H1 (cell line): Measurements from ENCODE around the gene CRTAC1. TPM values are rescaled to one million over a fixed set of nuclear protein-coding genes. Genes with fewer than 3 reads are reported as not detected.

ENCODE experiments used
- CTCF ChIA-PET: fragments of 300-600 bp; sonication (Branson Sonifier 250); formaldehyde crosslinking; loops from one replicate; lab custom pipeline; 2021; ENCODE audit not compliant: partially characterized antibody; lab: Charles Lee
- POLR2A ChIA-PET: fragments of 300-600 bp; sonication (Branson Sonifier 250); formaldehyde crosslinking; loops from one replicate; lab custom pipeline; 2021; ENCODE audit warnings: inconsistent platforms; ENCODE audit not compliant: partially characterized antibody; lab: Charles Lee
- DNase-seq, 2 experiments: peaks; one replicate each; pipeline versions ENCODE4 v3.0.0 to v3.0.0-alpha.2; 2010 to 2022; ENCODE audit warnings: low spot score in 2 of 2, low read depth in 1 of 2, mixed read lengths in 1 of 2
- FAIRE-seq: peaks from 2 replicates; lab custom pipeline; 2011; peaks lifted over from hg19 to GRCh38; lab: Jason Lieb, UNC
- H2AFZ ChIP-seq: 2 replicates; pipeline ENCODE4 v1.8.1; 2012; ENCODE audit warnings: low read length, inconsistent platforms
- H2AK5ac ChIP-seq: 2 replicates; pipeline ENCODE4 v1.6.1; 2013; ENCODE audit warnings: low read depth, low read length
- H2BK120ac ChIP-seq: replicated peaks from 2 replicates; pipeline ENCODE3; 2013; ENCODE audit warnings: low read depth, low read length, inconsistent platforms
- H2BK12ac ChIP-seq: 2 replicates; pipeline ENCODE4 v1.6.1; 2013; ENCODE audit warnings: low read depth, low read length
- H2BK15ac ChIP-seq: 2 replicates; pipeline ENCODE4 v1.6.1; 2013; ENCODE audit warnings: low read length
- H2BK20ac ChIP-seq: 2 replicates; pipeline ENCODE4 v1.6.1; 2013; ENCODE audit warnings: low read length
- H2BK5ac ChIP-seq: 2 replicates; pipeline ENCODE4 v1.6.1; 2013; ENCODE audit warnings: low read depth, low read length
- H3K14ac ChIP-seq: 2 replicates; pipeline ENCODE4 v1.6.1; 2013; ENCODE audit warnings: inconsistent platforms; ENCODE audit not compliant: insufficient read length
- H3K18ac ChIP-seq: 2 replicates; pipeline ENCODE4 v1.6.1; 2013; ENCODE audit warnings: low read length; ENCODE audit errors: extremely low read depth
- H3K23ac ChIP-seq: 2 replicates; pipeline ENCODE4 v1.6.1; 2013; ENCODE audit warnings: inconsistent platforms; ENCODE audit not compliant: insufficient read length
- H3K23me2 ChIP-seq: 2 replicates; pipeline ENCODE4 v1.6.1; 2013; ENCODE audit warnings: low read depth, low read length
- H3K27ac ChIP-seq: 2 replicates; pipeline ENCODE4 v1.6.1; 2011; ENCODE audit warnings: low read depth, low read length, inconsistent platforms
- H3K27me3 ChIP-seq, 4 experiments: replicated peaks in 1 of 4; 1 replicate in 1 of 4; 2 replicates in 3 of 4; pipeline versions ENCODE4 v1.6.1 to v1.8.1; 2011 to 2013; ENCODE audit warnings: low read length in 3 of 4, mild to moderate bottlenecking in 3 of 4, inconsistent platforms in 2 of 4, mixed read lengths in 2 of 4, moderate library complexity in 1 of 4; ENCODE audit not compliant: control insufficient read depth in 3 of 4, insufficient read depth in 3 of 4; ENCODE audit errors: extremely low read depth in 1 of 4
- H3K36me3 ChIP-seq, 4 experiments: 2 replicates each; pipeline versions ENCODE4 v1.6.1 to v1.8.1; 2011 to 2013; ENCODE audit warnings: mild to moderate bottlenecking in 4 of 4, low read length in 3 of 4, moderate library complexity in 2 of 4, control low read depth in 1 of 4, inconsistent platforms in 1 of 4; ENCODE audit not compliant: insufficient read depth in 4 of 4, control insufficient read depth in 2 of 4
- H3K4ac ChIP-seq: replicated peaks from 2 replicates; pipeline ENCODE3; 2013; ENCODE audit warnings: low read length, low read depth, mixed read lengths, inconsistent platforms; ENCODE audit not compliant: insufficient read length
- H3K4me1 ChIP-seq, 4 experiments: replicated peaks in 1 of 4; 1 replicate in 1 of 4; 2 replicates in 3 of 4; pipeline versions ENCODE4 v1.6.1 to v1.8.1; 2011 to 2013; ENCODE audit warnings: low read length in 3 of 4, inconsistent platforms in 2 of 4, mixed read lengths in 1 of 4; ENCODE audit not compliant: insufficient read depth in 4 of 4, control insufficient read depth in 3 of 4
- H3K4me2 ChIP-seq, 2 experiments: 2 replicates each; pipeline versions ENCODE4 v1.6.1 to v1.8.1; 2011 to 2013; ENCODE audit warnings: low read depth in 2 of 2, low read length in 2 of 2, control low read depth in 1 of 2, inconsistent platforms in 1 of 2, mild to moderate bottlenecking in 1 of 2; ENCODE audit not compliant: insufficient read depth in 1 of 2
- H3K4me3 ChIP-seq, 4 experiments: fragments of 200-600, 300-600 bp in 1 of 4; sonication (generic), shearing (Covaris generic), sonication (Bioruptor Twin) in 1 of 4; 2 replicates each; pipeline versions ENCODE4 v1.5.1 to v1.8.1; 2011 to 2016; ENCODE audit warnings: low read length in 4 of 4, low read depth in 3 of 4, control low read depth in 2 of 4, inconsistent platforms in 2 of 4, mild to moderate bottlenecking in 2 of 4, mixed read lengths in 1 of 4, moderate library complexity in 1 of 4; ENCODE audit not compliant: insufficient read depth in 2 of 4; ENCODE audit errors: extremely low read depth in 1 of 4
- H3K56ac ChIP-seq: replicated peaks from 2 replicates; pipeline ENCODE3; 2013; ENCODE audit warnings: low read depth, mild to moderate bottlenecking, mixed read lengths, low read length, inconsistent platforms; ENCODE audit not compliant: insufficient read length
- H3K79me1 ChIP-seq: 2 replicates; pipeline ENCODE4 v1.6.1; 2013; ENCODE audit warnings: low read depth, low read length, control low read depth
- H3K79me2 ChIP-seq, 2 experiments: 2 replicates each; pipeline versions ENCODE4 v1.6.1 to v1.8.1; 2012 to 2013; ENCODE audit warnings: low read length in 2 of 2, mild to moderate bottlenecking in 2 of 2, inconsistent platforms in 1 of 2; ENCODE audit not compliant: insufficient read depth in 2 of 2, control insufficient read depth in 1 of 2
- H3K9ac ChIP-seq, 4 experiments: replicated peaks in 1 of 4; 1 replicate in 1 of 4; 2 replicates in 3 of 4; pipeline versions ENCODE4 v1.6.1 to v1.8.1; 2011 to 2013; ENCODE audit warnings: low read depth in 3 of 4, low read length in 3 of 4, control low read depth in 2 of 4, mild to moderate bottlenecking in 2 of 4, moderate library complexity in 2 of 4, inconsistent platforms in 1 of 4; ENCODE audit errors: extremely low read depth in 1 of 4
- H3K9me3 ChIP-seq, 2 experiments: 2 replicates each; pipeline versions ENCODE4 v1.6.1 to v1.8.1; 2012 to 2013; ENCODE audit warnings: mild to moderate bottlenecking in 2 of 2, moderate library complexity in 2 of 2, control low read depth in 1 of 2, inconsistent platforms in 1 of 2, low read depth in 1 of 2, low read length in 1 of 2, mixed read lengths in 1 of 2; ENCODE audit not compliant: insufficient read depth in 2 of 2
- H4K20me1 ChIP-seq, 2 experiments: replicated peaks in 1 of 2; 2 replicates each; pipeline versions ENCODE3 to v1.8.1; 2011 to 2013; ENCODE audit warnings: inconsistent platforms in 2 of 2, low read length in 2 of 2, mild to moderate bottlenecking in 1 of 2; ENCODE audit not compliant: insufficient read depth in 2 of 2, control insufficient read depth in 1 of 2
- H4K5ac ChIP-seq: 2 replicates; pipeline ENCODE4 v1.6.1; 2013; ENCODE audit warnings: low read length, low read depth, mixed read lengths, inconsistent platforms; ENCODE audit not compliant: insufficient read length
- H4K8ac ChIP-seq: 2 replicates; pipeline ENCODE4 v1.8.0; 2013; ENCODE audit warnings: mild to moderate bottlenecking, moderate library complexity, low read length, inconsistent platforms; ENCODE audit not compliant: insufficient read depth; ENCODE audit errors: extremely low read depth
- H4K91ac ChIP-seq: replicated peaks from 2 replicates; pipeline ENCODE3; 2013; ENCODE audit warnings: low read length, mixed read lengths, inconsistent platforms; ENCODE audit not compliant: insufficient read length
- CBX5 ChIP-seq: fragments of 300-800, 300-1000 bp; sonication (generic); IDR thresholded peaks from 2 replicates; pipeline ENCODE4 v1.7.1; 2016; ENCODE audit warnings: antibody characterized with exemption, low read length, low read depth
- HDAC6 ChIP-seq: IDR thresholded peaks from one replicate; pipeline ENCODE4 v1.7.1; 2012; ENCODE audit warnings: low read depth, mild to moderate bottlenecking, inconsistent platforms, low read length, moderate library complexity
- NANOG ChIP-seq: IDR thresholded peaks from 2 replicates; pipeline ENCODE4 v1.6.1; 2011; ENCODE audit warnings: low read length, low read depth, mild to moderate bottlenecking, inconsistent platforms; ENCODE audit not compliant: insufficient read depth, poor library complexity, severe bottlenecking
- NRF1 ChIP-seq: IDR thresholded peaks from 2 replicates; pipeline ENCODE4 v1.6.1; 2011; ENCODE audit warnings: mild to moderate bottlenecking, low read depth, low read length, improper control_type of control experiment
- RAD21 ChIP-seq, 2 experiments: IDR thresholded peaks in 1 of 2; conservative IDR thresholded peaks in 1 of 2; 2 replicates each; pipeline ENCODE4 v1.6.1; 2011; ENCODE audit warnings: low read depth in 2 of 2, low read length in 2 of 2, improper control_type of control experiment in 1 of 2, inconsistent platforms in 1 of 2, mild to moderate bottlenecking in 1 of 2, moderate library complexity in 1 of 2
- RNF2 ChIP-seq: fragments of 200-900, 300-1000 bp; sonication (generic); IDR thresholded peaks from 2 replicates; pipeline ENCODE4 v1.7.1; 2016; ENCODE audit warnings: borderline replicate concordance, low read depth, mild to moderate bottlenecking, antibody characterized with exemption, low read length; ENCODE audit not compliant: poor library complexity, severe bottlenecking; ENCODE audit errors: missing control alignments
- SRF ChIP-seq: IDR thresholded peaks from 2 replicates; pipeline ENCODE4 v1.6.1; 2011; ENCODE audit warnings: mild to moderate bottlenecking, low read depth, low read length, moderate library complexity
- WGBS, 2 experiments: shearing (Covaris generic) in 1 of 2; methylation state at CpG; one replicate each; pipeline versions ENCODE4 v1.1.6 to v1.1.7; 2013 to 2015; ENCODE audit warnings: low lambda C conversion rate in 2 of 2, mixed read lengths in 2 of 2, inconsistent platforms in 1 of 2, low coverage in 1 of 2, missing lambda C conversion rate in 1 of 2; ENCODE audit not compliant: insufficient replicate concordance in 2 of 2, insufficient coverage in 1 of 2, insufficient read length in 1 of 2; ENCODE audit errors: extremely low coverage in 1 of 2, missing lambda C conversion rate in 1 of 2; 5-methylcytosine and 5-hydroxymethylcytosine counted together
- polyA plus RNA-seq, 7 experiments: library from polyadenylated mRNA; depleted of rRNA in 3 of 7; stranded (reverse) in 5 of 7; unstranded in 2 of 7; fragments of >200 nt in 5 of 7; fragments of 200-250 nt in 2 of 7; gene quantifications; 1 replicate in 5 of 7; 2 replicates in 1 of 7; 4 replicates in 1 of 7; pipeline versions ENCODE4 v1.2.1 to v1.2.3, GENCODE V29; 2011 to 2013; ENCODE audit warnings: missing spikeins in 2 of 7, mixed read lengths in 2 of 7
- total RNA-seq: library from RNA; stranded (reverse); fragmentation: NEBNext Ultra II Directional; extraction: Animal tissue kit (Norgen Biotek cat#: 25700); gene quantifications from 2 replicates; pipeline ENCODE4 v1.2.1, GENCODE V29; 2021
- TF ChIP-seq, protein P1 (sequence below), 3 experiments: IDR thresholded peaks; 1 replicate in 2 of 3; 2 replicates in 1 of 3; pipeline versions ENCODE4 v1.5.1 to v1.6.1; 2011; ENCODE audit warnings: low read length in 3 of 3, mild to moderate bottlenecking in 3 of 3, inconsistent platforms in 2 of 3, low read depth in 1 of 3, moderate library complexity in 1 of 3; ENCODE audit not compliant: insufficient read depth in 1 of 3; ENCODE audit errors: control extremely low read depth in 1 of 3

Gene CRTAC1
- total and polyA plus RNA-seq, 2 of the 8 experiments (the other 6 are each of a cell fraction or from before 2014, with no cell fraction given), result 0.91 to 1.2 TPM

DNA sequence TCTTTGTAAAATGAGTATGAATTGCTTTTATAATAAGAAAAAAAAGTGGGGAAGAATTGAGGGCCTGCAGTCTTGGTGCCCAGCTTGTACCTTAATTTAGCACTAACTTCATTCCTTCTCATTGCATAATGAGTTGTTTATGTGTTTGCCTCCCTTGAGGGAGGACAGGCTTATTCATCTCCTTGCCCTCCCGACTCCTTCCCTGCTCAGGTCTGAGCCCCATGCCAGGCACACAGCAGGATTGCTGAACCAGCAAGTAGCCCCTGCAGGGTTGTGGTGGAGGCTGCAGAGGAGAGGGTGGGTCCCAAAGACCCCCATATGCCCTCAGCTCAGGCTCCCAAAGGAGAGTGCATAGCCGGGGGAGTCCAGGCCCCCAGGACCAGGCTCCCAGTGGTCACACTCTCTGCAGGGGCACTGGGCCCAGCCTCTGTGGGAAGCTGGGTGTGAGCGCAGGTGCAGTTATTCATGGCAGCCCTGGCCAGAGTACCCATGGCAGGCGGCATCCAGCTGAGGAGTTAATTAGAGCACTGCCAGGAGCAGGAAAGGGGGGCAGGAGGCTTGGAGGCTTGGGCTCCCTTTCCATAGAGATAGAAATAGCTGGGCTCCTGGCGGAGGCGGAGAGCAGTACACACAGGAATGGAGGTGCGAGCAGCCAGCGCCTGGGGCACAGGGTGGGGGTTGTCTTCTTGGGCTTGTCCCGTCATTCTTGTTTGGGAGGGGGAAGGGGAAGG lies 208.9 kb downstream of the CRTAC1 start:
- H3K36me3 ChIP-seq, result no peaks in the 10 kb centered on the region
- no peak overlapping the region for H4K5ac ChIP-seq
- peak overlapping the region; percentile 53; the same call in 1 of the 2 replicates for H2BK15ac ChIP-seq
- H3K4me1 ChIP-seq, result peaks cover 0 to 11% (median 4%) of the 10 kb centered on the region in 4 experiments; a peak in 4 of 7 replicates
- WGBS, 2 experiments, result 74% methylated on average over 9 of the region's 9 CpGs; no CpG with 5 or more reads in 1 of the 2 experiments
- no peak overlapping the region for H3K4me3 ChIP-seq
- H2AFZ ChIP-seq, result no peak overlapping the region
- FAIRE-seq, result no peak
- H3K23me2 ChIP-seq, result no peaks in the 10 kb centered on the region
- H3K23ac ChIP-seq, result no peak overlapping the region
- no peak overlapping the region for H3K4ac ChIP-seq
- H2BK5ac ChIP-seq, result no peak overlapping the region
- no peak overlapping the region for H3K27ac ChIP-seq
- H3K9me3 ChIP-seq, result no peaks in the 10 kb centered on the region
- no peak overlapping the region for H4K91ac ChIP-seq
- no peak overlapping the region for H3K18ac ChIP-seq
- H3K4me2 ChIP-seq, result peak overlapping the region in 1 of 2 experiments; percentile 14; a peak in 2 of 4 replicates
- no peaks in the 10 kb centered on the region for H3K79me1 ChIP-seq
- H3K79me2 ChIP-seq, result no peaks in the 10 kb centered on the region
- H2BK120ac ChIP-seq, result no peak overlapping the region
- H3K27me3 ChIP-seq, result no peaks in the 10 kb centered on the region
- H2AK5ac ChIP-seq, result no peak overlapping the region
- no peak overlapping the region for H2BK20ac ChIP-seq
- no peaks in the 10 kb centered on the region for H4K20me1 ChIP-seq
- H3K56ac ChIP-seq, result no peak overlapping the region
- POLR2A ChIA-PET, result no interaction called here
- DNase-seq, result no peak
- H3K14ac ChIP-seq, result no peak overlapping the region
- no peak overlapping the region for H2BK12ac ChIP-seq
- H3K9ac ChIP-seq, result no peak overlapping the region
- CTCF ChIA-PET, result interaction anchor here (0.6 to 2.0 kb wide), 6 partner anchors 9 to 1968 kb away, joined by 3 to 6 read pairs (median 4); no protein-coding TSS in a partner anchor
- peak overlapping the region; percentile 53; the same call in 1 of the 2 replicates for H4K8ac ChIP-seq
- no peak for TF ChIP-seq RNF2
- no peak for TF ChIP-seq SRF
- TF ChIP-seq NRF1, result no peak
- TF ChIP-seq HDAC6, result no peak
- TF ChIP-seq CBX5, result no peak
- no peak for TF ChIP-seq NANOG
- TF ChIP-seq, protein P1, sequence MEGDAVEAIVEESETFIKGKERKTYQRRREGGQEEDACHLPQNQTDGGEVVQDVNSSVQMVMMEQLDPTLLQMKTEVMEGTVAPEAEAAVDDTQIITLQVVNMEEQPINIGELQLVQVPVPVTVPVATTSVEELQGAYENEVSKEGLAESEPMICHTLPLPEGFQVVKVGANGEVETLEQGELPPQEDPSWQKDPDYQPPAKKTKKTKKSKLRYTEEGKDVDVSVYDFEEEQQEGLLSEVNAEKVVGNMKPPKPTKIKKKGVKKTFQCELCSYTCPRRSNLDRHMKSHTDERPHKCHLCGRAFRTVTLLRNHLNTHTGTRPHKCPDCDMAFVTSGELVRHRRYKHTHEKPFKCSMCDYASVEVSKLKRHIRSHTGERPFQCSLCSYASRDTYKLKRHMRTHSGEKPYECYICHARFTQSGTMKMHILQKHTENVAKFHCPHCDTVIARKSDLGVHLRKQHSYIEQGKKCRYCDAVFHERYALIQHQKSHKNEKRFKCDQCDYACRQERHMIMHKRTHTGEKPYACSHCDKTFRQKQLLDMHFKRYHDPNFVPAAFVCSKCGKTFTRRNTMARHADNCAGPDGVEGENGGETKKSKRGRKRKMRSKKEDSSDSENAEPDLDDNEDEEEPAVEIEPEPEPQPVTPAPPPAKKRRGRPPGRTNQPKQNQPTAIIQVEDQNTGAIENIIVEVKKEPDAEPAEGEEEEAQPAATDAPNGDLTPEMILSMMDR (IDR thresholded peaks at IDR 0.05; ENCODE audit: control extremely low read depth in 1 of 3, insufficient read depth in 1 of 3, low read depth in 1 of 3, low read length in 3 of 3), result 0 out of 4 replicates have a peak, but pooled peaks of 1 of the 3 experiments have one; percentile 1
- TF ChIP-seq RAD21 (IDR thresholded peaks at IDR 0.05 in 1 of 2, conservative IDR thresholded peaks at IDR 0.05 in 1 of 2; ENCODE audit: low read depth in 2 of 2, low read length in 2 of 2), result 0 out of 4 replicates have a peak, but pooled peaks of 1 of the 2 experiments have one; percentile 2
